Embryonic facial prominence (tissue), 1 donor: Measurements from ENCODE around the gene GPC5.

Experiments used
- DNase-seq: peaks from one replicate; pipeline ENCODE4 v3.0.0-alpha.2; 2016; ENCODE audit errors: extremely low spot score

The GPC5 gene

DNA sequence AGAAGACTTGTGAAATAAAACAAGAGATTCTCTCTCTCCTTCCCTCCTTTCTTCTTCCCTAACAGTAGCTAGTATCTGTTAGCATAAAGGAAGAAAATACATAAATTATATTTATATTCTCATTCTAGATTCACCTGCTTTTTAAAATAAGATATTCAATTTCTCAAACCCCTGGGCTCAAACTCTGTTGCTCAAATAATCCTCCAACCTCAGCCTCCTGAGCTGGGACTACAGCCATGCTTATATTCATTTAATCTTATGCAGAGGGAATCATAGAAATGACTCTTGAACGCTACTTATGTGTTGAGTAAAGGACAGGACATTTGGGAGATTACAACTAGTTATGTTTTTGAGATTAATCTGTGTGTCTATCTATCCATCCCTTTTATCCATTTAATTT, 56.2 kb downstream of the GPC5 start:
- DNase-seq = no peak

DNA sequence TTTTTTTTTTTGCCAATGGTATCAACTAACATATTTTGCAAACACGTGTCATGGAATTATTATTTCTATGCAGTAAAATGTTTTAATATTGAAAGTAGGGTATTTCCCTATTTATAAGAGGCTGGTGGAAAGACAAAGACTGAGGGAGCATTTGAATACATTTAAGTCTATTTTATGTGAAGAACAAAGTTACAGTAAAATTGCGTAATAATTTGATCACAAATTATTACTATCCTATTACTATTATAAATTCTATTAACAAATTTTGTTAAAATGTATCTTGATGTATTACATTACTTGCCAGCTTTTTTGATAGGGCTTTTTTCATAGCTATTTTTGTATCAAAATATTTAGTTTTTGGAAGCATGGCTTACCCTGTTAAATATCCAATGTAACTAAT, 58.4 kb downstream of the GPC5 start:
- no peak for DNase-seq

- no peak for DNase-seq
These were observed 61.1 kb downstream of the GPC5 start for GRCh38 chr13:91459485-91459884.

DNA sequence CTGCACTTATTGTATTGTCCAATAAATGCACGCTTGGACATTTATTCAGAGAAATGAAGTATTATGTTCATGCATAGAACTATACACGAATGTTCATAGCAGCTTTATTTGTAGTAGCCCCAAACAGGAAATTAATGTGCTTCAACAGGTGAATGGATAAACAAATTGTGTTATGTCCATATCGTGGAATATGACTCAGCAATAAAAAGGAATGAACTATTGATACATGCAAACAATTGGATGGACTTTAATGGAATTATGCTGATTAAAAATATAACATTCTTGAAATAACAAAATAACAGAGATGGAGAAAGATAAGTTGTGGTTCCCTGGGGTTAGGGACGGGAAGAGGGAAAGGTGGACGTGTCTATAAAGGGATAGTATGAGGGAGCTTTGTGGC, 65.9 kb downstream of the GPC5 start:
- DNase-seq = no peak

DNA sequence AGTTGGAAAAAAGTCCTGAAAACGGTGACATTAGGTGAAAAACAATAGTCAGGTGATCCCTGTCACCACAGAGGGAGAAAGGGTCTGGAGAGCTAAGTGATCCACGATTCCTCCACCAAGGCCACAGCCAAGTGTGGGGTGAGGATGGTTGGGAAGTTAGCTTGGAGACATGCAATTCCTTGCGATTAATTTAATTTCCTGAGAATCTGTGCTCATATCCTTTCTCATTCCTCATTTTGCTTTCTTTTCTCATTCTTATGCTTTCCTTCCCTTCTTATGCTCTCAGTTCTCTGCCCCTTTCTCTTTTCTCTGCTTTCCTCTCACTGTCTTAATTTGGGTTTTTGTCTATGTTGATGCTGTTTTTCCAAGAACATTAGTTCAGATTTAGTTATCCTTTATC, 68.8 kb downstream of the GPC5 start:
- DNase-seq = no peak

DNA sequence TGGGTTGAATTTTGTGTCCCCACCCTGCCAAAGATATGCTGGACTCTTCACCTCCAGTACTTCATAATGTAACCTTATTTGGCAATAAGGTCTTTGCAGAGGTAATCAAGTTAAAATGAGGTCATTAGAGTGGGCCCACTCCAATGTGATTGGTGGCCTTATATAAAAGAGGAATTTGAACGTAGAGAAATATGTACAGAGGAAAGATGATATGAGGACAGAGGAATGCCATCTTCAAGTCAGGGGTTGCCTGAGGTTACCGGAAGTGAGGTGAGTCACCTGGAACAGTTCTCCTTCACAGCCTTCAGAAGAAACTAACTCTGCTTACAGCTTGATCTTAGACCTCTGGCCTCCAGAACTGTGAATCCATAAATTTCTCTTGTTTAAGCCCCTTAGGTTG, 69.9 kb downstream of the GPC5 start:
- no peak for DNase-seq

- DNase-seq = no peak
These were observed 71.7 kb downstream of the GPC5 start for GRCh38 chr13:91470084-91470621.

- no peak for DNase-seq
These were observed 72.3 kb downstream of the GPC5 start for GRCh38 chr13:91470681-91471080.

GRCh38 chr13:91482427-91482826, 84.0 kb downstream of the GPC5 start:
- no peak for DNase-seq

- DNase-seq = no peak
These were observed 93.6 kb downstream of the GPC5 start for GRCh38 chr13:91491980-91492379.

GRCh38 chr13:91493442-91493841, 95.0 kb downstream of the GPC5 start:
- DNase-seq = no peak

DNA sequence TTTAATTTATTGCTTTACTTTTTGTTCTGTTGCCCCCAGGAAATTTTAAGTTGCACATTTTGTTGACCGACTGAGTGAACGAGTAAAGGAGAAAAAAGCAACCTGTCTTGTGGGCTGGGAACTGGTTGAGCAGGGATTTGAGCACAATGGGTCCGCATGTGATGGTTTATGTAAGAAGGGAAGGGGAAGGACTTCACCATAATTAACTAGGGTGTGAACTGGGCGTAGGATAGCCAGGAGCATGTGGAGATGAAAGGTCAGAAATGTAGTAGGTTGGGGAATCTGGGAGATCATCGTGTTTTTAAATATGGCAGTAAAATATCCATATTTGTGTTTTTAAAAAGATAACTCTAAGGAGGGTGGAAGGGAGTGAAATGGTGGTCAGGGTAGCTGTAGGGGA, 99.9 kb downstream of the GPC5 start:
- no peak for DNase-seq

GRCh38 chr13:91504216-91504615, 105.8 kb downstream of the GPC5 start:
- DNase-seq = no peak

DNA sequence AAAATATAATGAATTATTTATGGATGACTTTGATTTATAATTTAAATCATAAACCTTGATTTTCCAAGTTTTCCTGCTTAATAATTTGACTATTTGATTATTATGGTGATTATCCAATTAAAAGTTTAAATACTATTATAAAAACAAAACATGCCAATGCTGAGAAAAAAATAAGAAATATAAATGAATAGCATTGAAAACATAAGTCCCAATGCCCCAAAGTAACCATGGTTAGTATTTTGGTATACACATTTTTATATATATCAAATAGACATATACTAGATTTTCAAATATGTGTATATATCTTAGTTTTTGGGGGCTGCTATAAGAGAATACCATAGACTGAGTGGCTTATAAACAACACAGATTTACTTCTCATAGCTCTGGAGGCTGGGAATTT, 108.3 kb downstream of the GPC5 start:
- no peak for DNase-seq

DNA sequence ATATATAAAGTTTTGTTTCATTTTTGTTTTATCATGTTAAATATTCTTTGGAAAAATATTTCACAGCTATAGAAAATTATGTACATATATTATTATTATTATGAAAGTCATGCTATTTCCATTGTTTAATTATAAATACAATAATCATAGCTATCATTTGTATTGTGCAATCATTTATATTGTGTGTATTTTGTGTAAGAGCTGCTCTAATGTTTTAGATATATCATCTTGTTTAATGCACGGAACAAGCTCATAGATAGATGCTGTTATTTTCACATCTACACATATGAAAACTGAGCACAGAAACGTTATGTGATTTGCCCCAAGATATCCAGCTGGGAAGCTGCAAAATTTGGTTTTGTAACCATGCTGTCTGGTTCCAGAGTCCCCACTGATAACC, 111.6 kb downstream of the GPC5 start:
- no peak for DNase-seq

GRCh38 chr13:91513790-91514189, 115.4 kb downstream of the GPC5 start:
- DNase-seq = no peak

DNA sequence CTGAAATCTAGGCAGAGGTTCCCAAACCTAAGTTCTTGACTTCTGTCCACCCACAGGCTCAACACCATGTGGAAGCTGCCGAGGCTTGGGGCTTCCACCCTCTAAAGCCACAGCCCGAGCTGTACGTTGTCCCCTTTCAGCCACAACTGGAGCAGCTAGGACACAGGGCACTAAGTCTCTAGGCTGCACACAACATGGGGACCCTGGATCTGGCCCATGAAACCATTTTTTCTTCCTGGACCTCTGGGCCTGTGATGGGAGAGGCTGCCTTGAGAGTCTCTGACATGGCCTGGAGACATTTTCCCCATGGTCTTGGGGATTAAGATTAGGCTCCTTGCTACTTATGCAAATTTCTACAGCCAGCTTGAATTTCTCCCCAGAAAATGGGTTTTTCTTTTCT, 118.4 kb downstream of the GPC5 start:
- DNase-seq = no peak

GRCh38 chr13:91520952-91521351, 122.5 kb downstream of the GPC5 start:
- no peak for DNase-seq

- no peak for DNase-seq
These were observed 124.7 kb downstream of the GPC5 start for GRCh38 chr13:91523116-91523515.

GRCh38 chr13:91526543-91527033, 128.2 kb downstream of the GPC5 start:
- DNase-seq = no peak

DNA sequence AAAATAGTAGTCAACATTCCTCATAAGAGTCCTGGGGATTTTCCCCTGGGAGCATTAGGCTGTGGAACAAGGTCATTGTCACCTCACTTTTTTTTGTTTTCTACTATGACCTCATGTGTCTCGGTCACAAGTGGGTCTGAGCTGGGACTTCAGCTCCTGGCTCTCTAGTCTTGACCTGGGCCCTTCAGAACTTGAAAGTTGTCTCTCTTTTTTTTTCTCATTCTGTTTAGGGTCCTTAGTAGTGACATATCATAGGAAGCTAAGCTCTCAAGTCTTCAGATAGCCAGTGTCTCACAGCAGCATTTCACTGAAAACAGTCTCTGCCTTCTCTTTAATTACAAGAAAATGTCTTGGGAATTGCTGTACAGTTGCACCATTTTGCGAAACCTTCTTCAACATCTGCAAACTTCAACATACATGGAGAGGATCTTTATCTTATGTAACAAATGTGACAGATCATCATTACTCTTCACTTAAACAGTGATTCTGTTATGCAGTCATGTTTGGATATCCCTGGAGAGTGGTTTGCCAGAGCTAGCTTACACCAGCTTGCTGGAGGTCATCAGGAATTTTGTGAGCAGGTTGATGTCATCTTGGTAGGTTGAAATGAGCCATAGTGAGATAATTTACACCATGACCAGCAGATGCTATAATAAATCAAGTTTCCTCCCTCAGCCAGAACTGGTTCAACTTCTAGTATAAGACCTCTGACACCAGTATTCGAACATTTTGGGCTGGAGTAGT, 131.5 kb downstream of the GPC5 start:
- DNase-seq = no peak

DNA sequence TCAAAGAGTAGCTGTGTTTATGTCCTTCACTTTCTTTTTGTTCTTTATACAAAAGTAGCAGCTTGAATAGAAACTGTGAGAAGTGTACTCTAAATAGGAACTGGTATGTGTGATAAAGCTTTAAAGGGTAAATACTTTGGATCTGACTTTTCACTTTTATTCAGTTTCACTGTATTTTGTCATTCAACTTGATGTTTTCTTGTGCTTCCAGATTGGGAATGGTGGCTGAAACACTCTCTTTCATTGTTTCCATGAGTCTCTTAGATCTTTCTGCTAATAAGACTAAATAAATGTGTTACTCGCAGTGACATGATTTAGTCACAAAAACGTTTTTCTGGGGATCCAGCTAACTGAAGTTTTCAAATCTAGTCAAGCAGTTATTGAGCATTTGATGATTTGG, 133.2 kb downstream of the GPC5 start:
- DNase-seq = no peak

DNA sequence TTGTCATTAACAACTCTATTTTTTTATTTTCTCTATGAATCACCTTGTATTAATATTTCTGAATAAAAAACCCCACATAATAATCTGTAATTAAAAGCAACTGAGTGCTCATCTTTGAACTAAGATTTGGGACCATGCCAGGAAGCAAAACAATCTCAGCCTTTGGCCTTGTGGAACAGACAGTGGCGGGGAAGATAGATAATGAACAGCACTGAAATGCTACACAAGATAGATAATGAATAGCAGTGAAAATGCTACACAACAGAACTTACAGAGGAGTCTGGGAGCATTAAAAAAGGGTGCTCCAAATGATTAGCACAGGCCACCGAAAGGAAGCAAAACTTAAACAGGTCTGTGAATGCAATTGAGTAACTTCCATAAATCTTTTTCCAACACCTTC, 134.9 kb downstream of the GPC5 start:
- no peak for DNase-seq

DNA sequence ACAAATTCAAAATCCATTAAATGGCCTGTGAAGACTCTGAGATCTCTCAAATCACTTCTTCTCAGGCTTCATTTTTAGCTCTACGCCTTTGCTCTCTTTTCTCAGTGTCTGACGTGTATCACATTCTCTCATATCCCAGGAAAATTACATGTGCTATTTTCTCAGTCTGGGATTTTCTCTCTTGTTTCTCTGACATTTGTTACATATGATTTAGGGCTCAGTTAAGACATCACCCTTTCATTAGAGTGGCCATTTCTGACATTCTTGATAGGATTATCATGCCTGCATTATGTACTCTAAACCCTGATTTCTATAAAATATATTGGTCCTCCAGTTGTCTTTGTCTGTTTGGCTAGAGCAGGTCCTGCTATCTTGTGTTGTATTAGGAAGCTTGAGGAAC, 136.6 kb downstream of the GPC5 start:
- DNase-seq = no peak
